Fibroblast of skin of scalp (primary cell): ENCODE measurements around the gene APOM.

Experiments used
- DNase-seq: peaks from one replicate; pipeline ENCODE4 v3.0.0-alpha.2; 2013

Gene APOM

GRCh38 chr6:31707701-31708100 lies 52.0 kb downstream of the APOM start:
- no peak for DNase-seq
